SU-DHL-6 (cell line): ENCODE measurements around the gene NCCRP1.

ENCODE experiments used
- EZH2phosphoT487 ChIP-seq: fragments of 200-600 bp; sonication (generic), shearing (Covaris generic); conservative IDR thresholded peaks from 2 replicates; pipeline ENCODE4 v1.6.1; 2018; ENCODE audit warnings: mild to moderate bottlenecking, antibody characterized with exemption, low read length, moderate library complexity, mixed read lengths
- TF ChIP-seq, protein P1 (sequence below): fragments of 200-600 bp; sonication (generic); IDR thresholded peaks from one replicate; pipeline ENCODE4 v1.5.1; 2017; ENCODE audit warnings: antibody characterized with exemption, mild to moderate bottlenecking, low read length, moderate library complexity; ENCODE audit not compliant: insufficient read depth, poor library complexity, severe bottlenecking

GRCh38 chr19:39157275-39157996, 39.3 kb upstream of the NCCRP1 start:
- TF ChIP-seq, protein P1, sequence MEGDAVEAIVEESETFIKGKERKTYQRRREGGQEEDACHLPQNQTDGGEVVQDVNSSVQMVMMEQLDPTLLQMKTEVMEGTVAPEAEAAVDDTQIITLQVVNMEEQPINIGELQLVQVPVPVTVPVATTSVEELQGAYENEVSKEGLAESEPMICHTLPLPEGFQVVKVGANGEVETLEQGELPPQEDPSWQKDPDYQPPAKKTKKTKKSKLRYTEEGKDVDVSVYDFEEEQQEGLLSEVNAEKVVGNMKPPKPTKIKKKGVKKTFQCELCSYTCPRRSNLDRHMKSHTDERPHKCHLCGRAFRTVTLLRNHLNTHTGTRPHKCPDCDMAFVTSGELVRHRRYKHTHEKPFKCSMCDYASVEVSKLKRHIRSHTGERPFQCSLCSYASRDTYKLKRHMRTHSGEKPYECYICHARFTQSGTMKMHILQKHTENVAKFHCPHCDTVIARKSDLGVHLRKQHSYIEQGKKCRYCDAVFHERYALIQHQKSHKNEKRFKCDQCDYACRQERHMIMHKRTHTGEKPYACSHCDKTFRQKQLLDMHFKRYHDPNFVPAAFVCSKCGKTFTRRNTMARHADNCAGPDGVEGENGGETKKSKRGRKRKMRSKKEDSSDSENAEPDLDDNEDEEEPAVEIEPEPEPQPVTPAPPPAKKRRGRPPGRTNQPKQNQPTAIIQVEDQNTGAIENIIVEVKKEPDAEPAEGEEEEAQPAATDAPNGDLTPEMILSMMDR = no peak
- TF ChIP-seq EZH2phosphoT487 = no peak
